Stomach (tissue), 9 donors: Measurements from ENCODE around the gene FOXO6. TPM values are rescaled to one million over a fixed set of nuclear protein-coding genes. Genes with fewer than 3 reads are reported as not detected.

Experiments
- DNase-seq, 2 donors: peaks; one replicate each; pipeline versions ENCODE4 v3.0.0 to v3.0.0-alpha.2; 2013 to 2019
- H3K27ac ChIP-seq, 5 donors: fragments of 200-600 bp in 4 of 5; sonication (generic) in 4 of 5; one replicate each; pipeline ENCODE4 v1.5.1; 2013 to 2019; ENCODE audit warnings: mild to moderate bottlenecking in 1 of 5, moderate library complexity in 1 of 5
- H3K27me3 ChIP-seq, 3 donors: fragments of 200-600 bp; sonication (generic); one replicate each; pipeline ENCODE4 v1.5.1; 2017 to 2019; ENCODE audit warnings: mixed run types in 1 of 3
- H3K36me3 ChIP-seq, 4 donors: fragments of 200-600 bp; sonication (generic); 1 replicate in 3 of 4; 2 replicates in 1 of 4; pipeline ENCODE4 v1.5.1; 2016 to 2019
- H3K4me1 ChIP-seq, 4 donors: fragments of 200-600 bp; sonication (generic); one replicate each; pipeline ENCODE4 v1.5.1; 2016 to 2019
- H3K4me3 ChIP-seq, 4 donors: fragments of 200-600 bp; sonication (generic) in 3 of 4; one replicate each; pipeline ENCODE4 v1.5.1; 2016 to 2019; ENCODE audit warnings: mild to moderate bottlenecking in 1 of 4
- H3K9me3 ChIP-seq, 4 donors: fragments of 200-600 bp; sonication (generic); one replicate each; pipeline ENCODE4 v1.5.1; 2016 to 2019
- EP300 ChIP-seq: sonication (generic); formaldehyde crosslinking; IDR thresholded peaks from one replicate; pipeline ENCODE4 v1.6.1; 2017; ENCODE audit warnings: antibody characterized with exemption
- POLR2A ChIP-seq, 4 donors: fragments of 450-650 bp; IDR thresholded peaks; one replicate each; pipeline ENCODE4 v1.6.1; 2016; ENCODE audit warnings: antibody characterized with exemption in 4 of 4, control low read depth in 2 of 4, mild to moderate bottlenecking in 1 of 4, moderate library complexity in 1 of 4
- POLR2AphosphoS5 ChIP-seq, 3 donors: sonication (generic); formaldehyde crosslinking; IDR thresholded peaks; one replicate each; pipeline ENCODE4 v1.6.1; 2016; ENCODE audit warnings: antibody characterized with exemption in 3 of 3
- WGBS, 5 donors: extraction: QIAGEN DNeasy Blood & Tissue Kit in 3 of 5; methylation state at CpG; one replicate each; pipeline versions ENCODE4 v1.1.5 to v1.1.7; 2013 to 2018; 5-methylcytosine and 5-hydroxymethylcytosine counted together
- intact Hi-C: fragments of 100-400 bp; cut with DNase I; formaldehyde crosslinking; loops from one replicate; pipeline ENCODE4 v1.15.1; 2023; ENCODE audit warnings: low total_unique reads
- polyA plus RNA-seq, 3 donors: library from polyadenylated mRNA; stranded (reverse); fragments of 200-250 nt; gene quantifications; one replicate each; pipeline ENCODE4 v1.2.3, GENCODE V29; 2013
- total RNA-seq, 5 donors: library from RNA; depleted of rRNA; stranded (reverse); fragments of >200 nt; gene quantifications; one replicate each; pipeline versions ENCODE4 v1.1.0 to v1.2.3, GENCODE V29; 2014 to 2016
- TF ChIP-seq, protein P1 (sequence below), 7 experiments: fragments of 450-650 bp in 4 of 7; fragments of 200-600 bp in 3 of 7; sonication (generic) in 3 of 7; IDR thresholded peaks; one replicate each; pipeline ENCODE4 v1.5.1; 2016 to 2019; ENCODE audit warnings: antibody characterized with exemption in 7 of 7, control low read depth in 2 of 7, mild to moderate bottlenecking in 1 of 7
- donor health status: healthy with polysubstance abuse.
- donor health status: Bipolar disorder and iron deficiency.
- donor health status: healthy.

Gene FOXO6
- total and polyA plus RNA-seq, 8 donors, result under 0.01 to 1.1 (median 0.60) TPM; not detected in 4

DNA sequence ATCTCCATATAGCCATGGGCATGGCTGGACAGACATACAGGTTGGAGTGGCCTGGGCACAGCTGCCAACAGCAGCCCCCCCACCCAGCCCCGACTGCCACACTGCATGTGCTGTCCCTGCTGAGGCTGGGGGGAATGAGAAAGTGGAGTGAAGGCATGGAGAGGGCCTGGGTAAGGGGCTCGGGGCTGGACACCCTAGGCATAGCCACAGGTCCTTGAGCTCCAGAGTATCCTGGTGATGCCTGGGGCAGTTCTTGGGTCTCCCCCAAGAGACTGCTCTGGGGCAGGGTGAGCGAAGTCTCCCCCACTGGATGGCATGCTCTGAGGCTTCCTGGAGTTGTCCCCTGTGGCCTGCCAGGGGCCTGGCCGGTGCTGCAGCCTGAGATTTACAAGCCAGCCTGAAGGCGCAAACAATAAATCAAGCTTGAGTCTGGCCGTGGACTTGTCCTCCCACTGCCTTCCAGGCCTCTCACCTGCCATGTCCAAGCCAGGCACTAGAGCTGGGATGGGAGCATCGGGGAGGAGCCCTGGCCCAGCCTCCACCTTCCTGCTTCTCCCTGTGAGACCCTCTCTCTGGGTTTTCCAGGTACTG lies 53.6 kb downstream of the FOXO6 start:
- TF ChIP-seq, protein P1, sequence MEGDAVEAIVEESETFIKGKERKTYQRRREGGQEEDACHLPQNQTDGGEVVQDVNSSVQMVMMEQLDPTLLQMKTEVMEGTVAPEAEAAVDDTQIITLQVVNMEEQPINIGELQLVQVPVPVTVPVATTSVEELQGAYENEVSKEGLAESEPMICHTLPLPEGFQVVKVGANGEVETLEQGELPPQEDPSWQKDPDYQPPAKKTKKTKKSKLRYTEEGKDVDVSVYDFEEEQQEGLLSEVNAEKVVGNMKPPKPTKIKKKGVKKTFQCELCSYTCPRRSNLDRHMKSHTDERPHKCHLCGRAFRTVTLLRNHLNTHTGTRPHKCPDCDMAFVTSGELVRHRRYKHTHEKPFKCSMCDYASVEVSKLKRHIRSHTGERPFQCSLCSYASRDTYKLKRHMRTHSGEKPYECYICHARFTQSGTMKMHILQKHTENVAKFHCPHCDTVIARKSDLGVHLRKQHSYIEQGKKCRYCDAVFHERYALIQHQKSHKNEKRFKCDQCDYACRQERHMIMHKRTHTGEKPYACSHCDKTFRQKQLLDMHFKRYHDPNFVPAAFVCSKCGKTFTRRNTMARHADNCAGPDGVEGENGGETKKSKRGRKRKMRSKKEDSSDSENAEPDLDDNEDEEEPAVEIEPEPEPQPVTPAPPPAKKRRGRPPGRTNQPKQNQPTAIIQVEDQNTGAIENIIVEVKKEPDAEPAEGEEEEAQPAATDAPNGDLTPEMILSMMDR (IDR thresholded peaks at IDR 0.05), result no peak
- TF ChIP-seq EP300, result no peak
- no peak for TF ChIP-seq POLR2AphosphoS5 (IDR thresholded peaks at IDR 0.05)
- no peak for TF ChIP-seq POLR2A (IDR thresholded peaks at IDR 0.05)
- no peak overlapping the region for H3K4me3 ChIP-seq
- intact Hi-C loops, result loop anchor here (5.0 to 10.0 kb wide), 2 partner anchors 100 to 148 kb away; no protein-coding TSS in a partner anchor
- peaks cover 0 to 7% (median 4%) of the 10 kb centered on the region in 4 donors for H3K9me3 ChIP-seq
- DNase-seq, result no peak
- no peak overlapping the region for H3K27ac ChIP-seq
- WGBS, 5 donors, result 87 to 89% (median 89%) methylated on average over 3 to 7 of the region's 7 CpGs
- peaks cover 0 to 23% (median 11%) of the 10 kb centered on the region in 4 donors for H3K4me1 ChIP-seq
- H3K27me3 ChIP-seq, result peaks cover 0 to 26% (median 0%) of the 10 kb centered on the region in 3 donors
- no peaks in the 10 kb centered on the region for H3K36me3 ChIP-seq

DNA sequence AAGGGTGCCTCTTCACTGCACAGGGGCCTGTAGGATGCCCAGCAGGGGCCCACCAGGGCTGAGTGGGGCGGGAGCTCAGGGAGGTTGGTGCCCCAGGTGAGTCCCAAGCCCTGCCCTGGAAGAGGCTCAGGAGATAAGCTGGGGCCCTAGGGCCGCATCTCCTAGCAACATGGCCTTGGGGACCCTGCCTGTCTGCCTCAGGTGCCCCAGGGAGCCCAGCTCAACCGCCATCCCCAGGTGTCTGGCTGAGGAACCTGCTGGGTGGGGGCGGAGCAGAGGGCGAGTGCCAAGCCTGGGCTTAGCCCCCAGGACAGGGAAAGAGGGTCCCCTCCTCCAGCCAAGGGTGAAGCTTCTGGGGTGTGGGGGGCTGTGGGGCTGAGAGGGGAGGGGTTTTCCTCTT lies 54.8 kb downstream of the FOXO6 start:
- H3K4me1 ChIP-seq, result peaks cover 0 to 23% (median 11%) of the 10 kb centered on the region in 4 donors
- no peak for DNase-seq
- intact Hi-C loops, result loop anchor here (5.0 to 10.0 kb wide), 2 partner anchors 101 to 149 kb away; no protein-coding TSS in a partner anchor

DNA sequence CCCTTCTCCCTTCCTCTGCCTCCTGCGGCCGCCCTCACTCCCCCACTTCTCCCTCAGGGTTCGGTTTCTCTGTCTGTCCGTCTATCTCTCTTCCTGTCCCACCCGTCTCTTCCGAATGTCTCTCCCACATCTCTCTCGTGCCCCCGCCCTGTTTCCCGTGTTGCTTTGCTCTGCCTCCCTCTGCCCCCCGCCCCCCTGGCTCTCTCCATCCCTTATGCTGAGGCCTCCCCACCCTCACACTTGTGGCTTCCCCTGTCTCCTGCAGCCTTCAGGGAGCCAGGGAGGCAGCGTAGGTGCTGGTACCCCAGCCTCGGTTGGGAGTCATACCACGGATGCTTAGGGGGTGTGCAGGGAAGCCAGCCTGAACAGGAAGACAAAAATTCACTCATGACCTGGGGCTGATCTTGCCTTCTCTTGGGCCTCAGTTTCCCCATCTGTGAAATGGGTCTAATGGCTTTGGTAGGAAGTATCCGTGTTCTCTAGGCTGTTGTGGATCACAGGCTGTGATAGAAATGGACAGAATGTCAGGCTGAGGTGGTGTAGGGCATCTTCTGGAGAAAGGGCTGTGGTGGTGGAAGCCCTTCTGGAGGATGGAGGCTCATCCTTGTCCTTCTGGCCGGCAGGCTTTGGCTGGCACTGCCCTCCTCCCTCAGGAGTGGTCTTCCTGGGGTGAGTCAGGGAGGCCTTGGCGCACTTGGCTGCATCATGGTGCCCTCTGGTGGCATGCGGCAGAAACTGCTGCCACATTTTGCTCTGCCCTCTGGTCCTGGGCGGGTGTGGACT lies 55.5 kb downstream of the FOXO6 start:
- Histone ChIP-seq H3K27ac (no peak overlapping the region), H3K27me3 (peaks cover 0 to 13% (median 0%) of the 10 kb centered on the region in 3 donors), H3K36me3 (no peaks in the 10 kb centered on the region), H3K9me3 (no peaks in the 10 kb centered on the region), H3K4me1 (peaks cover 0 to 23% (median 11%) of the 10 kb centered on the region in 4 donors), H3K4me3 (no peak overlapping the region)
- TF ChIP-seq POLR2AphosphoS5 (IDR thresholded peaks at IDR 0.05), result peak in 1 of 3 donors; percentile 56
- no peak for TF ChIP-seq EP300
- TF ChIP-seq, protein P1 (IDR thresholded peaks at IDR 0.05), result peak in 5 of 7 experiments; percentile 83 to 95 (median 87)
- DNase-seq, result peak; percentile 63 to 90
- 60 to 66% (median 63%) methylated on average over 15 to 18 of the region's 18 CpGs for WGBS, 5 donors
- intact Hi-C loops, result loop anchor here (5.0 to 10.0 kb wide), 2 partner anchors 102 to 149 kb away; no protein-coding TSS in a partner anchor

More for the DNA sequence above, 54.8 kb downstream of the FOXO6 start:
- Histone ChIP-seq H3K36me3 (no peaks in the 10 kb centered on the region), H3K9me3 (peaks cover 0 to 4% (median 4%) of the 10 kb centered on the region in 4 donors), H3K4me3 (no peak overlapping the region), H3K27ac (no peak overlapping the region), H3K27me3 (peaks cover 0 to 13% (median 0%) of the 10 kb centered on the region in 3 donors)
- TF ChIP-seq, protein P1 (IDR thresholded peaks at IDR 0.05), result no peak
- TF ChIP-seq EP300 (no peak), POLR2A (IDR thresholded peaks at IDR 0.05) (no peak), POLR2AphosphoS5 (IDR thresholded peaks at IDR 0.05) (no peak)
- WGBS, 5 donors, result 87 to 94% (median 89%) methylated on average over 4 to 5 of the region's 5 CpGs

DNA sequence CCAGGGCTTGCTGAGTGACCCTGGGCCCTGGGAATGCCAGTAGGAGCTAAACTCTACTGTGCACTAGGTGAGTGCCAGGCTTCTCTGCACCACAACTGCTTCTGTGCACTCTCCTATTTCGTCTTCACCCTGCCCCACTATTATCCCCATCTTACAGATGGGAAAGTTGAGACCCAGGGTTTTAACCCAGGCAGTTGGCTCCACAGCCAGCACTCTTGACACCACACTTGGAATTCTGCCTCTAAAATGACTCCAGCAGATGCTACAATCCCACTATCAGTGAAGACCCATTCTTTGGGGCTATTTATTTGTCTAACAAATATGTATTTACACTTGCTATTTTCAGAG lies 56.1 kb downstream of the FOXO6 start:
- Histone ChIP-seq H3K36me3 (no peaks in the 10 kb centered on the region), H3K9me3 (no peaks in the 10 kb centered on the region), H3K27me3 (peaks cover 0 to 13% (median 0%) of the 10 kb centered on the region in 3 donors), H3K4me1 (peaks cover 0 to 23% (median 11%) of the 10 kb centered on the region in 4 donors), H3K4me3 (no peak overlapping the region), H3K27ac (no peak overlapping the region)
- WGBS, 5 donors, result 24 to 33% (median 29%) methylated on average over 1 of the region's 1 CpG
- DNase-seq, result no peak
- intact Hi-C loops, result loop anchor here (5.0 to 10.0 kb wide), 2 partner anchors 103 to 150 kb away; no protein-coding TSS in a partner anchor
- TF ChIP-seq EP300 (no peak), POLR2A (IDR thresholded peaks at IDR 0.05) (no peak), POLR2AphosphoS5 (IDR thresholded peaks at IDR 0.05) (no peak)
- TF ChIP-seq, protein P1 (IDR thresholded peaks at IDR 0.05), result no peak
